ENCODE results near the gene ENO1. TPM values are rescaled to one million over a fixed set of nuclear protein-coding genes. Genes with fewer than 3 reads are reported as not detected.

The ENO1 gene
- total RNA-seq, 1 donor from 2014 or later: 1,154 TPM

DNA sequence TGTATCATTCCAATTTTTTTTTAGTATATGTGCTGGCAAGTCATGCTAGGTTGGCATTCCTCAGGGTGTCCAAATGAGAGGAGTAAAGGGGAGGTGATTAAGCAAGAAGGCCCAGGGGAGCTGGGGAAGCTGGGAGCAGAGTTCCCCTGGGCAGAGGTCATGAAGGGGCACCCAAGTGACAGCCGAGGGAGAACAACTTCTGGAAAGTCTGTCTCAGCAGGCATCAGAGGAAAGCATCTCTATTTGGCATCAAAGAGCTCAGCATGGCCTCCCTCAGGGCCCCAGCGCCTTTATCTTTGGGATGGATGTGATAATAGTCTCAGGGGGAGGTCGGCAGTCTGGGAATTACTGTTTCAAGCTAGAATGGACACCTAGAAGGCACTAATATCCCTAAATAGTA is 5.0 kb upstream of the ENO1 start:
- Mint-ChIP-seq H3K4me3 (ENCODE audit: unreplicated experiment) (no peak overlapping the region), H3K4me1 (ENCODE audit: low read depth) (peaks cover 26% of the 10 kb centered on the region), H3K9me3 (ENCODE audit: low read depth) (no peaks in the 10 kb centered on the region), H3K36me3 (ENCODE audit: low read depth) (no peaks in the 10 kb centered on the region), H3K27me3 (ENCODE audit: low read depth) (no peaks in the 10 kb centered on the region), H3K27ac (ENCODE audit: unreplicated experiment) (peak overlapping the region; percentile 85)
- no peak for DNase-seq (ENCODE audit: low spot score)
- TF ChIP-seq, protein P1, sequence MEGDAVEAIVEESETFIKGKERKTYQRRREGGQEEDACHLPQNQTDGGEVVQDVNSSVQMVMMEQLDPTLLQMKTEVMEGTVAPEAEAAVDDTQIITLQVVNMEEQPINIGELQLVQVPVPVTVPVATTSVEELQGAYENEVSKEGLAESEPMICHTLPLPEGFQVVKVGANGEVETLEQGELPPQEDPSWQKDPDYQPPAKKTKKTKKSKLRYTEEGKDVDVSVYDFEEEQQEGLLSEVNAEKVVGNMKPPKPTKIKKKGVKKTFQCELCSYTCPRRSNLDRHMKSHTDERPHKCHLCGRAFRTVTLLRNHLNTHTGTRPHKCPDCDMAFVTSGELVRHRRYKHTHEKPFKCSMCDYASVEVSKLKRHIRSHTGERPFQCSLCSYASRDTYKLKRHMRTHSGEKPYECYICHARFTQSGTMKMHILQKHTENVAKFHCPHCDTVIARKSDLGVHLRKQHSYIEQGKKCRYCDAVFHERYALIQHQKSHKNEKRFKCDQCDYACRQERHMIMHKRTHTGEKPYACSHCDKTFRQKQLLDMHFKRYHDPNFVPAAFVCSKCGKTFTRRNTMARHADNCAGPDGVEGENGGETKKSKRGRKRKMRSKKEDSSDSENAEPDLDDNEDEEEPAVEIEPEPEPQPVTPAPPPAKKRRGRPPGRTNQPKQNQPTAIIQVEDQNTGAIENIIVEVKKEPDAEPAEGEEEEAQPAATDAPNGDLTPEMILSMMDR (IDR thresholded peaks at IDR 0.05): no peak

DNA sequence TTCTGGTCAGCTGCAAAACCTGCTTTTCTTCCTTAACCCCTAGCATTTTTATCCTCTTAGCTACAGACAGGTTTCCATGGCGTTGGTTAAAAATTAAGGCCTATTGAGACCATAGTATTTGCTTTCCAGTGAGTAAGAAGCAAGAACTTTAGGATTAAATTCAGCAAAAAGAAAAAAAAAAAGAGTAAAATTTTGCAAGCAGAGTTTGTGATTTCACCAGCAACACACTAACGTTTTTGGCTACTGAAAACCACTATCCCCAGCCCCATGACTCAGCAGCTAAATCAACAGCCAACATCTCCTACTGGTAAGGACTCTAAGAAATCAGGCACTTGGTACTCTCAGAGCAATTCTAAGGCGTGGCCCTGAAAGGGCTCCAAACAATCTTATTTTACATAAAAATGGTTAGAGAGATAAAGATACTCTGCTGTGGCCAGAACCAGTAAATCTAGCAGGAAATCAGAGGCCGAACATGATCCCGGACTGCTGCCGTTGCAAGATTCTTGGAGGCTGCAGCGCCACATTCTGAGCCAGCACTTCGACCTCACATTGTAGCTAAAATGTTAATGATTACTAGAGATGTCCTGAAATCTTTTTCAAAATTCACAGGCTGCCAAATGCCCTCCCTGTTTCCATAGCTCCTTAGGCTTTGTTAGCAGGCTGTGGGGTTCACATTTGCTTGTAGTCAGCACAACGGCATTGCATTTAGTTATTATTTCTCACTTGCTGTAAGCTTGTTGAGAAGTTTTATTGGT is 1.6 kb upstream of the ENO1 start:
- H3K36me3 Mint-ChIP-seq (ENCODE audit: low read depth): peaks cover 7% of the 10 kb centered on the region
- H3K27ac Mint-ChIP-seq (ENCODE audit: unreplicated experiment): peak overlapping the region; percentile 97
- H3K4me3 Mint-ChIP-seq (ENCODE audit: unreplicated experiment): peak overlapping the region; percentile 70
- DNase-seq (ENCODE audit: low spot score): no peak
- H3K27me3 Mint-ChIP-seq (ENCODE audit: low read depth): no peaks in the 10 kb centered on the region
- no peaks in the 10 kb centered on the region for H3K9me3 Mint-ChIP-seq (ENCODE audit: low read depth)
- TF ChIP-seq, protein P1 (IDR thresholded peaks at IDR 0.05): no peak
- peaks cover 41% of the 10 kb centered on the region for H3K4me1 Mint-ChIP-seq (ENCODE audit: low read depth)

DNA sequence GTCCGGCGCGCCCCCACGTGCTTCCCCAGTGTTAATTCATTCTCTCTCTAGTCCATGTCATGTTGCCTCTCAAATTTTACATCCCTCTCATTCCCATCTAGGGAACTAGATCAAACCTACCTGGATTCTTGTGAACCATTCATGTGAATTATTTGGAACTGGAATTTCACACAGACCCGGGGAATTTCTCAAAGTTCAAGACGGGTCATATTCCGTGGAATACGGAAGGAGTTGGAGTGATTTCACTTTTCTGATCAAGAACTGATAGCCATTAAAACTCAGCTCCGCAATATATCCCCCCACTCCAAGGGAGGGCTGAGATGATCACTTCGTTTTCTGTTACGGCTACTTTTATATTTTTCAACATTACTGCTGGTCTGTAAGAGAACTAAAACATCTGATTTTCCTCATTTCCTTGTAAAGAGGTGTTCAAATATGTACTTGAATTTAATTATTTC is 1.0 kb upstream of the ENO1 start:
- TF ChIP-seq, protein P1 (IDR thresholded peaks at IDR 0.05): peak; percentile 22
- peaks cover 47% of the 10 kb centered on the region for H3K4me1 Mint-ChIP-seq (ENCODE audit: low read depth)
- H3K36me3 Mint-ChIP-seq (ENCODE audit: low read depth): peaks cover 8% of the 10 kb centered on the region
- H3K4me3 Mint-ChIP-seq (ENCODE audit: unreplicated experiment): peak overlapping the region; percentile 70
- H3K9me3 Mint-ChIP-seq (ENCODE audit: low read depth): no peaks in the 10 kb centered on the region
- no peak for DNase-seq (ENCODE audit: low spot score)
- H3K27me3 Mint-ChIP-seq (ENCODE audit: low read depth): no peaks in the 10 kb centered on the region
- peak overlapping the region; percentile 97 for H3K27ac Mint-ChIP-seq (ENCODE audit: unreplicated experiment)

DNA sequence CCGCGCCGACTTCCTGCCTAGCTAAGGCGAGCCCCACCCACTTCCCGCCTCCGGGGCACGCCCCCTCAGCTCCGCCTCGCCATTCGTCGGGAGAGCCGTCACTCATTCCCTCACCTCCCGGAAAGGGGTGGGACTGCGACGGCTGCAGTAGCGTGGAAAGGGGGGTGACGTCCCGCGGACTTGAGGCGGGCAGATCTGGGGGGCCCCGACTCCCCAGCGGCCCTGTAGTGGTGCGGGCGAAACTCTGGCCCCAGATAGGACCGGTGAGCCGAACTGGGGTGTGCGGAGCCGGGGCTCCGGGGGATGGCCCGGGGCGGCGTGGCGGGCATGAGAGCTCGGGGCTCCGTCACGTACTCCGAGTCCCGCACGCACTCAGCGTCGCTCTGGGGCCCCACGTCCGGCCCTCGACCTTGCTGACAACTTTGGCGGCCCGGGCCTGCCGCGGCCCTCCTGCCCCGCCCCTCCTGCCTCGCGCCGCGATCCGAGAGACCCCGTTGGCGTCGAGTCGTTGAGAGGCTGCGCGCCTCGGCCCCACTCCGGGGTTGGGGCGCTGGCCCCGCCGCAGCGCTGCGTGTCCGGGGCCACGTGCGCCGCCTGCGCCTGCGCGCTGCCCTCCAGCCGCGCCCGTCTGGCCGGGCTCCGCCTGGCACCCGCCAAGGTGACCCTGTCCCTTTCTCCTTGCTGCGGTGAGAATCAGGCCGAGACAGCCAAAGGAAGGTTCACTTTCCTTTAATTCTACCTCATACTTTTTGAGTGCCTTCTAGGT is 395 bp upstream of the ENO1 start:
- H3K9me3 Mint-ChIP-seq (ENCODE audit: low read depth): no peaks in the 10 kb centered on the region
- H3K27ac Mint-ChIP-seq (ENCODE audit: unreplicated experiment): peak overlapping the region; percentile 97
- peaks cover 10% of the 10 kb centered on the region for H3K36me3 Mint-ChIP-seq (ENCODE audit: low read depth)
- peak overlapping the region; percentile 81 for H3K4me3 Mint-ChIP-seq (ENCODE audit: unreplicated experiment)
- H3K27me3 Mint-ChIP-seq (ENCODE audit: low read depth): no peaks in the 10 kb centered on the region
- TF ChIP-seq, protein P1 (IDR thresholded peaks at IDR 0.05): peak; percentile 70
- H3K4me1 Mint-ChIP-seq (ENCODE audit: low read depth): peaks cover 53% of the 10 kb centered on the region
- peak; percentile 99 for DNase-seq (ENCODE audit: low spot score)

DNA sequence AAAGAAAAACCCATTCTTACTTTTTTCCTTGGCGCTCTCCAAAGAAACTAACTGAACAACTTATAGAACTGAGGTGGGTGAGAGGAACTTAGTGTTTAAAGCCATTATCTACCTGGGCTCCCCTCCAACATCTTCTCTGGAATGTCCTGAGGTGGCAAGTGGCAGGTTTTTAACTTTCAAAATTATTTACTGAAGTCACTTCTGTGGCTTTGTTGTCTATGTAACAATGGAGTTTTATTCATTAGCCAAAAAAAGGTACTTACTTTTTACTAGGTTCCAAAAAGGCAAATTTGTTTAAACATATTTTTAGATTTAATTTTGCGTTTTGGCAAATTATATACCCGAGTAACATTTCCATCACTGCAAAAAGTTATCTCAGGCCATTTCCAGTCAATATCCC is 2.4 kb downstream of the ENO1 start:
- TF ChIP-seq, protein P1 (IDR thresholded peaks at IDR 0.05): no peak
- H3K36me3 Mint-ChIP-seq (ENCODE audit: low read depth): peaks cover 31% of the 10 kb centered on the region
- DNase-seq (ENCODE audit: low spot score): no peak

More for the DNA sequence above, 2.4 kb downstream of the ENO1 start:
- Mint-ChIP-seq H3K27me3 (ENCODE audit: low read depth) (no peaks in the 10 kb centered on the region), H3K4me1 (ENCODE audit: low read depth) (peaks cover 73% of the 10 kb centered on the region), H3K27ac (ENCODE audit: unreplicated experiment) (peak overlapping the region; percentile 98), H3K9me3 (ENCODE audit: low read depth) (no peaks in the 10 kb centered on the region), H3K4me3 (ENCODE audit: unreplicated experiment) (peak overlapping the region; percentile 81)
